GM10847 (cell line): ENCODE results near the gene ABCC2.

Source experiments
- POLR2A ChIP-seq: IDR thresholded peaks from 2 replicates; pipeline ENCODE4 v1.6.1; 2011; ENCODE audit not compliant: insufficient read length; ENCODE audit errors: extremely low read depth

Gene ABCC2

GRCh38 chr10:99782447-99783286 is at the start of gene ABCC2:
TSS of gene ABCC2 (plus strand) at chr10:99782640. CDS start at chr10:99782845, 205 bp downstream.
- no peak for TF ChIP-seq POLR2A

- TF ChIP-seq POLR2A = no peak
These were observed 49.1 kb upstream of the ABCC2 start for GRCh38 chr10:99733366-99733765.

GRCh38 chr10:99740260-99740659 is 42.2 kb upstream of the ABCC2 start:
- no peak for TF ChIP-seq POLR2A

GRCh38 chr10:99740933-99741559 is 41.4 kb upstream of the ABCC2 start:
- no peak for TF ChIP-seq POLR2A

- TF ChIP-seq POLR2A = no peak
These were observed 40.2 kb upstream of the ABCC2 start for GRCh38 chr10:99742254-99742653.

GRCh38 chr10:99742701-99743100 is 39.7 kb upstream of the ABCC2 start:
- no peak for TF ChIP-seq POLR2A

GRCh38 chr10:99743841-99744240 is 38.6 kb upstream of the ABCC2 start:
- TF ChIP-seq POLR2A = no peak

- no peak for TF ChIP-seq POLR2A
These were observed 33.5 kb upstream of the ABCC2 start for GRCh38 chr10:99748823-99749451.

- TF ChIP-seq POLR2A = no peak
These were observed 31.8 kb upstream of the ABCC2 start for GRCh38 chr10:99750641-99751040.

GRCh38 chr10:99754670-99755069 is 27.8 kb upstream of the ABCC2 start:
- TF ChIP-seq POLR2A = no peak

GRCh38 chr10:99756159-99756558 is 26.3 kb upstream of the ABCC2 start:
- TF ChIP-seq POLR2A = no peak

GRCh38 chr10:99758211-99758891 is 24.1 kb upstream of the ABCC2 start:
- TF ChIP-seq POLR2A = no peak

- TF ChIP-seq POLR2A = no peak
These were observed 22.1 kb upstream of the ABCC2 start for GRCh38 chr10:99760321-99760720.

- TF ChIP-seq POLR2A = no peak
These were observed 21.1 kb upstream of the ABCC2 start for GRCh38 chr10:99761365-99761764.

- TF ChIP-seq POLR2A = no peak
These were observed 16.7 kb upstream of the ABCC2 start for GRCh38 chr10:99765672-99766301.

- TF ChIP-seq POLR2A = no peak
These were observed 16.1 kb upstream of the ABCC2 start for GRCh38 chr10:99766302-99766681.

GRCh38 chr10:99767901-99768300 is 14.5 kb upstream of the ABCC2 start:
- no peak for TF ChIP-seq POLR2A
